NCI-H774 (cell line): ENCODE measurements around the gene IGFBPL1.
"Not testable (repeated sequence)": the region's sequence is repeated elsewhere in the genome, so short reads cannot be mapped to it uniquely, and the experiment has no call there.

Experiments used
- DNase-seq: peaks from one replicate; lab custom pipeline; 2025; lab: John Stamatoyannopoulos, UW

The IGFBPL1 gene

GRCh38 chr9:38431116-38431515 is 6.9 kb upstream of the IGFBPL1 start:
- DNase-seq = no peak

GRCh38 chr9:38428062-38428461 is 3.8 kb upstream of the IGFBPL1 start:
- no peak for DNase-seq

GRCh38 chr9:38424918-38425317 is 664 bp upstream of the IGFBPL1 start:
- no peak for DNase-seq

GRCh38 chr9:38423273-38423972 is 831 bp downstream of the IGFBPL1 start:
- no peak for DNase-seq

- no peak for DNase-seq
These were observed 1.5 kb downstream of the IGFBPL1 start for GRCh38 chr9:38422555-38423260.

GRCh38 chr9:38421498-38422211 is 2.6 kb downstream of the IGFBPL1 start:
- no peak for DNase-seq

GRCh38 chr9:38419181-38419580 is 5.1 kb downstream of the IGFBPL1 start:
- no peak for DNase-seq

GRCh38 chr9:38418366-38418765 is 5.9 kb downstream of the IGFBPL1 start:
- DNase-seq = no peak

- DNase-seq = peak; percentile 31
These were observed 7.0 kb downstream of the IGFBPL1 start for GRCh38 chr9:38417003-38417945.

GRCh38 chr9:38416461-38416860 is 7.8 kb downstream of the IGFBPL1 start:
- no peak for DNase-seq

- no peak for DNase-seq
These were observed 8.4 kb downstream of the IGFBPL1 start for GRCh38 chr9:38415856-38416255.

- DNase-seq = no peak
These were observed 10.1 kb downstream of the IGFBPL1 start for GRCh38 chr9:38414040-38414723.

- no peak for DNase-seq
These were observed 11.0 kb downstream of the IGFBPL1 start for GRCh38 chr9:38413283-38413682.

- DNase-seq = no peak
These were observed 11.5 kb downstream of the IGFBPL1 start for GRCh38 chr9:38412751-38413150.

GRCh38 chr9:38408719-38409118 is 15.5 kb downstream of the IGFBPL1 start:
- no peak for DNase-seq

- no peak for DNase-seq
These were observed 17.6 kb downstream of the IGFBPL1 start for GRCh38 chr9:38406476-38407186.

- no peak for DNase-seq
These were observed 18.5 kb downstream of the IGFBPL1 start for GRCh38 chr9:38405785-38406184.

GRCh38 chr9:38404314-38404713 is 19.9 kb downstream of the IGFBPL1 start:
- no peak for DNase-seq

GRCh38 chr9:38401994-38402393 is 22.3 kb downstream of the IGFBPL1 start:
- no peak for DNase-seq

GRCh38 chr9:38399191-38399590 is 25.1 kb downstream of the IGFBPL1 start:
- not testable (repeated sequence) for DNase-seq

- no peak for DNase-seq
These were observed 27.9 kb downstream of the IGFBPL1 start for GRCh38 chr9:38396371-38396671.
